Measurements from ENCODE around the gene TMEM132C. TPM values are rescaled to one million over a fixed set of nuclear protein-coding genes. Genes with fewer than 3 reads are reported as not detected.
A peak's percentile ranks its signal among the peaks of the same experiment; 100 is the strongest.

TMEM132C gene
- total and polyA plus RNA-seq, 2 of the 8 experiments (the other 6 are each of a cell fraction or from before 2014, with no cell fraction given) = 0.23 to 0.76 TPM

DNA sequence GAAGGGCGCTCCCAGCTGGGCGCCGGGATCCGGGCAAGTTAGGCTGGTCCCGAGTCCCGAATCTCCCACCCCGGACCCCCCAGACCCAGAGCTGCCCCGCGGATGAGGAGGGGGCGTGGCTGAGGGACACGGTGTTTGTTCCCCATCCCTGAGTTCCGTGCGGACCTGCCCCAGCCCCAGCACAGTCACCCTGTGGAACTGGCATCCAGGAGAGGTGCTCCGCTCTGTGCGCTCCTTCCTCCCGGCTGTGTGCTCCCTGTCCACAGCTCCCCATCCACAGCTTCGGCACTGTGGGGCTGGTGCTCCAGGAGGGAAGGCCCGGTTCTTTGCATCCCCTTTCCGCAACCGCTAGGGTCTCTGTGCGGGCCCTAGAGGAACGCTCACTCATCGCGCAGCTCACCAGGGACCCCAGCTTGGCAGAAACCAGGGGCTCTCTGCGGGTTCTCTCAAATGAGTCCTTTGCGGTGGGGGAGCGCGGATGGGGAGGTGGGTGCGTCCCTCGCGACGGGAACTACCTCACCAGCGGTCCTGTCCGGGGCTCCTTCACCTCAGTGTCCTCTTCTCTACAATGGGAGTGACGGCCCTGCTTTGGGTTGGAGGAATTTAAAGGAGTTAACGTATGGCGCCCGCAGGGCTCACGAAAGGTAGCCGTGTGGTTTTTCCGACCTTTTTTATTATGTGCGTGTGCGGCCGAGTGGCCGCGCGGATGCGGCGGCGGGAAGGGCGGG lies 845 bp downstream of the TMEM132C start (continued):
- TF ChIP-seq MAFK (IDR thresholded peaks at IDR 0.05; ENCODE audit: low read depth, low read length) (no peak), HDAC2 (IDR thresholded peaks at IDR 0.05; ENCODE audit: borderline replicate concordance in 1 of 2, low read depth in 2 of 2, low read length in 2 of 2) (no peak), BCL11A (IDR thresholded peaks at IDR 0.05; ENCODE audit: low read depth in 2 of 2, low read length in 2 of 2) (no peak), RFX5 (IDR thresholded peaks at IDR 0.05; ENCODE audit: borderline replicate concordance, low read depth, low read length) (no peak), KDM4A (IDR thresholded peaks at IDR 0.05; ENCODE audit: low read depth, low read length, severe bottlenecking) (peak; percentile 24), SIRT6 (IDR thresholded peaks at IDR 0.05; ENCODE audit: low read length) (no peak), CEBPB (IDR thresholded peaks at IDR 0.05; ENCODE audit: low read depth, low read length) (no peak), NANOG (IDR thresholded peaks at IDR 0.05; ENCODE audit: insufficient read depth, low read depth, low read length, poor library complexity, severe bottlenecking) (no peak), BACH1 (IDR thresholded peaks at IDR 0.05; ENCODE audit: low read length) (no peak), SP1 (IDR thresholded peaks at IDR 0.05; ENCODE audit: low read depth, low read length) (no peak), RBBP5 (IDR thresholded peaks at IDR 0.05; ENCODE audit: borderline replicate concordance, low read depth, low read length) (peak; percentile 60; the same call in 1 of the 2 replicates), GTF2F1 (IDR thresholded peaks at IDR 0.05; ENCODE audit: borderline replicate concordance, low read depth, low read length) (no peak), ASH2L (IDR thresholded peaks at IDR 0.05; ENCODE audit: low read length) (no peak), CHD2 (IDR thresholded peaks at IDR 0.05; ENCODE audit: low read length) (no peak), CBX5 (IDR thresholded peaks at IDR 0.05; ENCODE audit: low read depth, low read length) (no peak), RXRA (IDR thresholded peaks at IDR 0.05; ENCODE audit: insufficient read depth, low read depth, low read length) (no peak)
- TF ChIP-seq, protein P1, sequence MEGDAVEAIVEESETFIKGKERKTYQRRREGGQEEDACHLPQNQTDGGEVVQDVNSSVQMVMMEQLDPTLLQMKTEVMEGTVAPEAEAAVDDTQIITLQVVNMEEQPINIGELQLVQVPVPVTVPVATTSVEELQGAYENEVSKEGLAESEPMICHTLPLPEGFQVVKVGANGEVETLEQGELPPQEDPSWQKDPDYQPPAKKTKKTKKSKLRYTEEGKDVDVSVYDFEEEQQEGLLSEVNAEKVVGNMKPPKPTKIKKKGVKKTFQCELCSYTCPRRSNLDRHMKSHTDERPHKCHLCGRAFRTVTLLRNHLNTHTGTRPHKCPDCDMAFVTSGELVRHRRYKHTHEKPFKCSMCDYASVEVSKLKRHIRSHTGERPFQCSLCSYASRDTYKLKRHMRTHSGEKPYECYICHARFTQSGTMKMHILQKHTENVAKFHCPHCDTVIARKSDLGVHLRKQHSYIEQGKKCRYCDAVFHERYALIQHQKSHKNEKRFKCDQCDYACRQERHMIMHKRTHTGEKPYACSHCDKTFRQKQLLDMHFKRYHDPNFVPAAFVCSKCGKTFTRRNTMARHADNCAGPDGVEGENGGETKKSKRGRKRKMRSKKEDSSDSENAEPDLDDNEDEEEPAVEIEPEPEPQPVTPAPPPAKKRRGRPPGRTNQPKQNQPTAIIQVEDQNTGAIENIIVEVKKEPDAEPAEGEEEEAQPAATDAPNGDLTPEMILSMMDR (IDR thresholded peaks at IDR 0.05; ENCODE audit: control extremely low read depth in 1 of 3, insufficient read depth in 1 of 3, low read depth in 1 of 3, low read length in 3 of 3) = peak in 1 of 3 experiments; percentile 27; a peak in 1 of 4 replicates
- TF ChIP-seq, protein P2, sequence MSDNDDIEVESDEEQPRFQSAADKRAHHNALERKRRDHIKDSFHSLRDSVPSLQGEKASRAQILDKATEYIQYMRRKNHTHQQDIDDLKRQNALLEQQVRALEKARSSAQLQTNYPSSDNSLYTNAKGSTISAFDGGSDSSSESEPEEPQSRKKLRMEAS (IDR thresholded peaks at IDR 0.05) = no peak
